Measurements from ENCODE around the gene CCDC141. TPM values are rescaled to one million over a fixed set of nuclear protein-coding genes. Genes with fewer than 3 reads are reported as not detected.

Gene CCDC141
- total and polyA plus RNA-seq, 12 donors = 5.2 to 379 (median 224) TPM

- DNase-seq (no peak), ATAC-seq (no peak)
- no peak for TF ChIP-seq CTCF (IDR thresholded peaks at IDR 0.05)
- intact Hi-C loops (cut with DNase I) = loop anchor here in 5 of 10 donors (5.0 to 10.0 kb wide), 4 partner anchors 39 to 214 kb away; no protein-coding TSS in a partner anchor
- Histone ChIP-seq H3K4me3 (no peak overlapping the region), H3K36me3 (peaks cover 0 to 8% (median 0%) of the 10 kb centered on the region in 9 donors), H3K9me3 (no peaks in the 10 kb centered on the region), H3K27ac (peak overlapping the region in 5 of 10 donors; percentile 1 to 75 (median 26)), H3K4me1 (peaks cover 0 to 28% (median 7%) of the 10 kb centered on the region in 9 donors), H3K27me3 (no peaks in the 10 kb centered on the region)
- WGBS, 2 donors = 56 to 61% methylated on average over 2 of the region's 2 CpGs
These were observed 138.9 kb downstream of the CCDC141 start for GRCh38 chr2:178911039-178911438.

- ATAC-seq (peak in 1 of 8 donors; percentile 14), DNase-seq (no peak)
- Histone ChIP-seq H3K4me1 (peaks cover 0 to 28% (median 7%) of the 10 kb centered on the region in 9 donors), H3K9me3 (no peaks in the 10 kb centered on the region), H3K27ac (peak overlapping the region in 8 of 10 donors; percentile 15 to 75 (median 50)), H3K27me3 (no peaks in the 10 kb centered on the region), H3K36me3 (peaks cover 0 to 12% (median 0%) of the 10 kb centered on the region in 9 donors), H3K4me3 (no peak overlapping the region)
- intact Hi-C loops (cut with DNase I) = loop anchor here in 5 of 10 donors (5.0 to 10.0 kb wide), 4 partner anchors 38 to 215 kb away; no protein-coding TSS in a partner anchor
- 64 to 68% methylated on average over 5 of the region's 5 CpGs for WGBS, 2 donors
- TF ChIP-seq CTCF (IDR thresholded peaks at IDR 0.05) = no peak
These were observed 139.9 kb downstream of the CCDC141 start for GRCh38 chr2:178910005-178910404.

- Histone ChIP-seq H3K27ac (peak overlapping the region in 8 of 10 donors; percentile 15 to 75 (median 50)), H3K4me3 (no peak overlapping the region), H3K36me3 (peaks cover 0 to 17% (median 0%) of the 10 kb centered on the region in 9 donors), H3K9me3 (no peaks in the 10 kb centered on the region), H3K27me3 (no peaks in the 10 kb centered on the region), H3K4me1 (peaks cover 0 to 28% (median 7%) of the 10 kb centered on the region in 9 donors)
- ATAC-seq = peak in 4 of 8 donors; percentile 7 to 75 (median 31)
- no peak for TF ChIP-seq CTCF (IDR thresholded peaks at IDR 0.05)
- intact Hi-C loops (cut with DNase I) = no loop called here
- WGBS, 2 donors = 53 to 65% methylated on average over 2 of the region's 2 CpGs
- no peak for DNase-seq
These were observed 140.4 kb downstream of the CCDC141 start for GRCh38 chr2:178909507-178909906.

GRCh38 chr2:178908810-178909209 is 141.1 kb downstream of the CCDC141 start:
- ATAC-seq (peak in 1 of 8 donors; percentile 20), DNase-seq (no peak)
- no peaks in the 10 kb centered on the region for H3K9me3 ChIP-seq
- no peak overlapping the region for H3K4me3 ChIP-seq
- no peak for TF ChIP-seq CTCF (IDR thresholded peaks at IDR 0.05)
- peak overlapping the region in 3 of 10 donors; percentile 41 to 53 (median 50) for H3K27ac ChIP-seq
- peaks cover 0 to 24% (median 0%) of the 10 kb centered on the region in 9 donors for H3K36me3 ChIP-seq
- H3K27me3 ChIP-seq = no peaks in the 10 kb centered on the region
- intact Hi-C loops (cut with DNase I) = no loop called here
- peaks cover 0 to 28% (median 7%) of the 10 kb centered on the region in 9 donors for H3K4me1 ChIP-seq
